Spleen (tissue), 11 donors: ENCODE data around the gene ERAP2. TPM values are rescaled to one million over a fixed set of nuclear protein-coding genes. Genes with fewer than 3 reads are reported as not detected.
A peak's percentile ranks its signal among the peaks of the same experiment; 100 is the strongest.

Experiments used
- DNase-seq: peaks from one replicate; pipeline ENCODE4 v3.0.0-alpha.2; 2020
- H3K27ac ChIP-seq, 8 donors: fragments of 200-600 bp; sonication (generic) in 7 of 8; 1 replicate in 4 of 8; 2 replicates in 4 of 8; pipeline versions ENCODE4 v1.5.0 to v1.8.0; 2016 to 2021; ENCODE audit warnings: inconsistent platforms in 4 of 8, mild to moderate bottlenecking in 4 of 8, moderate library complexity in 1 of 8
- H3K27me3 ChIP-seq, 7 donors: fragments of 200-600 bp; sonication (generic) in 6 of 7; replicated peaks in 1 of 7; 1 replicate in 4 of 7; 2 replicates in 3 of 7; pipeline versions ENCODE4 v1.5.0 to v1.8.0; 2016 to 2021; ENCODE audit warnings: inconsistent platforms in 3 of 7, mild to moderate bottlenecking in 1 of 7
- H3K36me3 ChIP-seq, 6 donors: fragments of 200-600 bp; sonication (generic) in 5 of 6; 1 replicate in 4 of 6; 2 replicates in 2 of 6; pipeline versions ENCODE4 v1.5.0 to v1.8.0; 2016 to 2021; ENCODE audit warnings: inconsistent platforms in 2 of 6
- H3K4me1 ChIP-seq, 6 donors: fragments of 200-600 bp; sonication (generic) in 5 of 6; 1 replicate in 3 of 6; 2 replicates in 3 of 6; pipeline versions ENCODE4 v1.5.0 to v1.8.0; 2016 to 2021; ENCODE audit warnings: inconsistent platforms in 3 of 6
- H3K4me3 ChIP-seq, 8 donors: fragments of 200-600 bp; sonication (generic) in 7 of 8; 1 replicate in 4 of 8; 2 replicates in 4 of 8; pipeline versions ENCODE4 v1.5.0 to v1.8.0; 2016 to 2021; ENCODE audit warnings: inconsistent platforms in 4 of 8, mild to moderate bottlenecking in 4 of 8, moderate library complexity in 2 of 8
- H3K9me3 ChIP-seq, 8 donors: fragments of 200-600 bp; sonication (generic) in 7 of 8; 1 replicate in 4 of 8; 2 replicates in 4 of 8; pipeline versions ENCODE4 v1.5.0 to v1.8.0; 2016 to 2021; ENCODE audit warnings: inconsistent platforms in 4 of 8
- POLR2A ChIP-seq, 3 donors: fragments of 450-650 bp; IDR thresholded peaks; one replicate each; pipeline ENCODE4 v1.5.1; 2017; ENCODE audit warnings: antibody characterized with exemption in 3 of 3, mild to moderate bottlenecking in 1 of 3
- POLR2AphosphoS5 ChIP-seq, 3 donors: sonication (generic); formaldehyde crosslinking; IDR thresholded peaks; one replicate each; pipeline ENCODE4 v1.5.1; 2017; ENCODE audit warnings: antibody characterized with exemption in 3 of 3
- WGBS, 5 donors: extraction: QIAGEN DNeasy Blood & Tissue Kit in 3 of 5; methylation state at CpG; one replicate each; pipeline versions ENCODE4 v1.1.5 to v1.1.7; 2013 to 2018; 5-methylcytosine and 5-hydroxymethylcytosine counted together
- intact Hi-C: fragments of 100-400 bp; cut with DNase I; formaldehyde crosslinking; loops from one replicate; pipeline ENCODE4 v1.15.0; 2023; ENCODE audit warnings: low total_unique reads
- polyA plus RNA-seq, 3 donors: library from polyadenylated mRNA; stranded (reverse); fragments of 200-250 nt; gene quantifications; one replicate each; pipeline ENCODE4 v1.2.1, GENCODE V29; 2013
- total RNA-seq, 7 donors: library from RNA; depleted of rRNA in 3 of 7; stranded (reverse); fragments of >200 nt in 3 of 7; fragmentation: NEBNext Ultra II Directional in 4 of 7; extraction: Animal tissue kit (Norgen Biotek cat#: 25700) in 4 of 7; gene quantifications; one replicate each; pipeline versions ENCODE4 v1.1.0 to v1.2.1, GENCODE V29; 2016 to 2021
- TF ChIP-seq, protein P1 (sequence below), 11 experiments: fragments of 200-600 bp in 7 of 11; fragments of 450-650 bp in 4 of 11; sonication (generic) in 4 of 11; IDR thresholded peaks in 8 of 11; conservative IDR thresholded peaks in 3 of 11; 1 replicate in 7 of 11; 2 replicates in 4 of 11; pipeline versions ENCODE4 v1.4.0 to v1.8.0; 2016 to 2021; ENCODE audit warnings: antibody characterized with exemption in 11 of 11, inconsistent platforms in 4 of 11, mild to moderate bottlenecking in 1 of 11
- donor health status: healthy with polysubstance abuse.
- donor health status: DM: no; HTN: no; CAD: no; lungs with moderate emphysema.
- donor health status: DM: no; HTN: no; CAD: no.
- donor health status: Bipolar disorder and iron deficiency.
- donor health status: healthy.
- donor health status: DM: no; HTN: no; CAD: no.
- donor health status: DM: yes; HTN: yes; CAD: no.

ERAP2 gene
- total and polyA plus RNA-seq, 10 donors = 10.6 to 91.8 (median 56.6) TPM

DNA sequence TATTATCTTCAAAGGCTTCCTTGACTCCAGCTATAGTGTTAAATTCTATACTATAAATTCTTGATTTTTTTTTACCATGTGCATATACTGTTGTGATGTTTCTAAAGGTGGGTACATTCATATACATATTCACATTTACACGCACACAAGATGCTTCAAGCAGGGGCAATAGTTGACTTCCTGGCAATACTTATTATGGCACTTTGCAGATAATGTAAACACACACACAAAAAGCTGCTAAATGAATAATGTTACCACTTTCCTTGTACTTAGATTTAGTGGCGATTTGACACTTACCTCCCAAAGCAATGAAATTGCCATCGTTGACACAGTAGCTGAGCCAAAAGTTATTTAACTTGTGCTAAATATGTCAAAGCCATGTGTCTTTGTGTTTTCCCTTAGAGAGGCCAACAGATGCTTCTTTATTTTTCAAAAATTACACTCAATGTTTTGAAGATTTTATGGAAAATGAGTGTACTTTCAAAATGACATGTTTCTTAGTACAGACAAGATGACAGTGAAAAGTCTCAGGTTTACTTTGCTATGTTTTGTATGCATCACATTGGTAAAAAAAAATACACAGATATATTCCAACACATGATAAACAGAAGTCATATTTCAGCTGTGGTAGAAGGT, 12.2 kb upstream of the ERAP2 start:
- no peaks in the 10 kb centered on the region for H3K9me3 ChIP-seq
- peaks cover 0 to 6% (median 2%) of the 10 kb centered on the region in 6 donors for H3K4me1 ChIP-seq
- intact Hi-C loops = no loop called here
- H3K36me3 ChIP-seq = no peaks in the 10 kb centered on the region
- no peak overlapping the region for H3K27ac ChIP-seq
- no peaks in the 10 kb centered on the region for H3K27me3 ChIP-seq
- no peak for TF ChIP-seq POLR2A (IDR thresholded peaks at IDR 0.05)
- TF ChIP-seq, protein P1, sequence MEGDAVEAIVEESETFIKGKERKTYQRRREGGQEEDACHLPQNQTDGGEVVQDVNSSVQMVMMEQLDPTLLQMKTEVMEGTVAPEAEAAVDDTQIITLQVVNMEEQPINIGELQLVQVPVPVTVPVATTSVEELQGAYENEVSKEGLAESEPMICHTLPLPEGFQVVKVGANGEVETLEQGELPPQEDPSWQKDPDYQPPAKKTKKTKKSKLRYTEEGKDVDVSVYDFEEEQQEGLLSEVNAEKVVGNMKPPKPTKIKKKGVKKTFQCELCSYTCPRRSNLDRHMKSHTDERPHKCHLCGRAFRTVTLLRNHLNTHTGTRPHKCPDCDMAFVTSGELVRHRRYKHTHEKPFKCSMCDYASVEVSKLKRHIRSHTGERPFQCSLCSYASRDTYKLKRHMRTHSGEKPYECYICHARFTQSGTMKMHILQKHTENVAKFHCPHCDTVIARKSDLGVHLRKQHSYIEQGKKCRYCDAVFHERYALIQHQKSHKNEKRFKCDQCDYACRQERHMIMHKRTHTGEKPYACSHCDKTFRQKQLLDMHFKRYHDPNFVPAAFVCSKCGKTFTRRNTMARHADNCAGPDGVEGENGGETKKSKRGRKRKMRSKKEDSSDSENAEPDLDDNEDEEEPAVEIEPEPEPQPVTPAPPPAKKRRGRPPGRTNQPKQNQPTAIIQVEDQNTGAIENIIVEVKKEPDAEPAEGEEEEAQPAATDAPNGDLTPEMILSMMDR (IDR thresholded peaks at IDR 0.05 in 8 of 11, conservative IDR thresholded peaks at IDR 0.05 in 3 of 11) = no peak
- no peak for TF ChIP-seq POLR2AphosphoS5 (IDR thresholded peaks at IDR 0.05)
- H3K4me3 ChIP-seq = no peak overlapping the region
- WGBS, 5 donors = 62 to 83% (median 79%) methylated on average over 3 of the region's 3 CpGs
- DNase-seq = no peak

GRCh38 chr5:96864922-96865530, 11.3 kb upstream of the ERAP2 start:
- intact Hi-C loops = loop anchor here (5.0 kb wide), 1 partner anchor 297 kb away; no protein-coding TSS in a partner anchor
- Histone ChIP-seq H3K27ac (no peak overlapping the region), H3K4me1 (peaks cover 0 to 16% (median 6%) of the 10 kb centered on the region in 6 donors), H3K27me3 (no peaks in the 10 kb centered on the region), H3K4me3 (no peak overlapping the region), H3K9me3 (no peaks in the 10 kb centered on the region), H3K36me3 (no peaks in the 10 kb centered on the region)
- 82 to 95% (median 90%) methylated on average over 1 of the region's 1 CpG for WGBS, 5 donors
- TF ChIP-seq, protein P1 (IDR thresholded peaks at IDR 0.05 in 8 of 11, conservative IDR thresholded peaks at IDR 0.05 in 3 of 11) = no peak
- TF ChIP-seq POLR2A (IDR thresholded peaks at IDR 0.05) = no peak
- no peak for TF ChIP-seq POLR2AphosphoS5 (IDR thresholded peaks at IDR 0.05)
- no peak for DNase-seq

DNA sequence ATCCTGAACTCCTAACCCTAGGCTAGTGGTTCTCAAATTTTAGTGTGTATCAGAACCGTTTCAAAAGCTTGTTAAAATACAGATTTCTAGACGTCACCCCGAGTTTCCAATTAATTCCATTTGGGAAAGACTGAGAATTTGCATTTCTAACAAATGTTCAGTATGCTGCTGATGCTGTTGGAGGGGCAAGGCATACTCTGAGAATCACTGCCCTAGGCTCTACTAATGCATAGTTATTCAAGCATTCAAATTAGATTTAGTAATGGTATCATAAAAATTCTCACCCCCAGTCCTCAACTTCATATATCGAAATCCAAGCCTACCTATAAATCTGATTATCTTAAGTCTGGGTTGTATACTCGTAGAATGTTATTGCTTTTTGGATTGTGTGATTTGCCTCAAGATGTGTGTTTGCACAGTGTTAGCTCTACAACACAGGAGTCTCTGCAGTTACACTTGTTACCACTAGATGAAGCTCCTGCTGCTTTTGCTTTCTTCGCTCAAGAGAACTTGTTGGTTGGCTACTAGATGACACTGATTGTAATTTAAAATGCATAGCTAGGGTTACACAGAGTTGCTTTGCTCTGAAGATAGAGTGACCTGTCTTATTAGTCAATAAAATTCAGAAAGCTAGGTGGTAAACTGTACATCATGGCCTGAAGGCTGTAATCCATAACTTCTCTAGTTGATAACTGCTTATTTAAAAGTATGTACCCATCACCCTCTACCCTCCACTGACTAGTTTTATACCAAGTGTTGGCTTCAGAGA, 7.5 kb upstream of the ERAP2 start:
- DNase-seq = no peak
- no peak overlapping the region for H3K27ac ChIP-seq
- TF ChIP-seq POLR2AphosphoS5 (IDR thresholded peaks at IDR 0.05) = no peak
- TF ChIP-seq, protein P1 (IDR thresholded peaks at IDR 0.05 in 8 of 11, conservative IDR thresholded peaks at IDR 0.05 in 3 of 11) = peak; percentile 66 to 88 (median 83)
- TF ChIP-seq POLR2A (IDR thresholded peaks at IDR 0.05) = no peak
- H3K36me3 ChIP-seq = no peaks in the 10 kb centered on the region
- H3K27me3 ChIP-seq = no peaks in the 10 kb centered on the region
- H3K9me3 ChIP-seq = no peaks in the 10 kb centered on the region
- 59 to 66% (median 62%) methylated on average over 6 of the region's 6 CpGs for WGBS, 5 donors
- H3K4me3 ChIP-seq = no peak overlapping the region
- intact Hi-C loops = loop anchor here (5.0 kb wide), 1 partner anchor 294 kb away; no protein-coding TSS in a partner anchor
- peaks cover 0 to 46% (median 22%) of the 10 kb centered on the region in 6 donors for H3K4me1 ChIP-seq

DNA sequence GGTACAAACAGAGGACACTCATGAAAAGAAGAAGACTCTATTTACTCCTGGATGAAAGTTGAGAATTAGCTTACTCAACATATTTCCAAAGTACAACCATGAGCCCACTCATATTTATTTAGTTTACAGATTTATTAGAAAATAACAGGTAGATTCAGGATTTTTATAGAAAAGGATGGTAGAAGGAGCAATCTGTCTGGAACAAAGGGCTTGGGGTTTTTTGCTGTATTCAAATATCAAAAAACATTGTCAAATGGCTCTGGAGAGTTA, 7.0 kb upstream of the ERAP2 start:
- H3K4me3 ChIP-seq = no peak overlapping the region
- no peak for DNase-seq
- peaks cover 0 to 46% (median 22%) of the 10 kb centered on the region in 6 donors for H3K4me1 ChIP-seq
- no peaks in the 10 kb centered on the region for H3K36me3 ChIP-seq
- no peak overlapping the region for H3K27ac ChIP-seq
- no peak for TF ChIP-seq POLR2AphosphoS5 (IDR thresholded peaks at IDR 0.05)
- TF ChIP-seq POLR2A (IDR thresholded peaks at IDR 0.05) = no peak
- H3K9me3 ChIP-seq = no peaks in the 10 kb centered on the region
- intact Hi-C loops = loop anchor here (5.0 kb wide), 1 partner anchor 293 kb away; no protein-coding TSS in a partner anchor
- H3K27me3 ChIP-seq = no peaks in the 10 kb centered on the region
